Liver (tissue), 9 donors: Measurements from ENCODE around the gene NGLY1. TPM values are rescaled to one million over a fixed set of nuclear protein-coding genes. Genes with fewer than 3 reads are reported as not detected.
A peak's percentile ranks its signal among the peaks of the same experiment; 100 is the strongest.

ENCODE experiments used
- DNase-seq: peaks from one replicate; pipeline ENCODE4 v3.0.0-alpha.2; 2017; ENCODE audit warnings: low spot score
- H3K27ac ChIP-seq, 2 donors: one replicate each; pipeline ENCODE4 v1.7.0; 2013; ENCODE audit warnings: inconsistent platforms in 2 of 2, low read length in 2 of 2, control low read depth in 1 of 2, low read depth in 1 of 2, mild to moderate bottlenecking in 1 of 2
- H3K27me3 ChIP-seq, 4 donors: one replicate each; pipeline versions ENCODE4 v1.6.1 to v1.7.0; 2013; ENCODE audit warnings: low read length in 3 of 4, inconsistent platforms in 1 of 4, mild to moderate bottlenecking in 1 of 4, moderate library complexity in 1 of 4; ENCODE audit not compliant: control insufficient read depth in 4 of 4, insufficient read depth in 4 of 4
- H3K36me3 ChIP-seq, 4 donors: one replicate each; pipeline versions ENCODE4 v1.6.1 to v1.7.0; 2013; ENCODE audit warnings: low read length in 3 of 4, mild to moderate bottlenecking in 3 of 4, low read depth in 1 of 4, moderate library complexity in 1 of 4; ENCODE audit not compliant: control insufficient read depth in 4 of 4, insufficient read depth in 3 of 4
- H3K4me1 ChIP-seq, 4 donors: one replicate each; pipeline versions ENCODE4 v1.6.1 to v1.7.0; 2013; ENCODE audit warnings: low read length in 3 of 4, mild to moderate bottlenecking in 3 of 4, moderate library complexity in 1 of 4; ENCODE audit not compliant: control insufficient read depth in 4 of 4, insufficient read depth in 4 of 4
- H3K4me3 ChIP-seq, 3 donors: one replicate each; pipeline versions ENCODE4 v1.6.1 to v1.7.0; 2013; ENCODE audit warnings: low read length in 3 of 3, control low read depth in 1 of 3, low read depth in 1 of 3, mild to moderate bottlenecking in 1 of 3
- H3K9ac ChIP-seq, 2 donors: one replicate each; pipeline ENCODE4 v1.7.0; 2013; ENCODE audit warnings: low read length in 2 of 2, mild to moderate bottlenecking in 2 of 2, moderate library complexity in 2 of 2, control low read depth in 1 of 2, low read depth in 1 of 2
- H3K9me3 ChIP-seq, 4 donors: one replicate each; pipeline versions ENCODE4 v1.6.1 to v1.7.0; 2013; ENCODE audit warnings: low read length in 3 of 4; ENCODE audit not compliant: control insufficient read depth in 4 of 4
- EGR1 ChIP-seq, 2 donors: IDR thresholded peaks; 2 replicates each; pipeline ENCODE4 v1.6.1; 2016 to 2018; ENCODE audit warnings: antibody characterized with exemption in 2 of 2, low read depth in 2 of 2
- FOXA1 ChIP-seq: IDR thresholded peaks from 2 replicates; pipeline ENCODE4 v1.6.1; 2016; ENCODE audit warnings: antibody characterized with exemption
- FOXA2 ChIP-seq: IDR thresholded peaks from 2 replicates; pipeline ENCODE4 v1.6.1; 2016; ENCODE audit warnings: antibody characterized with exemption
- GABPA ChIP-seq, 2 donors: IDR thresholded peaks in 1 of 2; conservative IDR thresholded peaks in 1 of 2; 2 replicates each; pipeline ENCODE4 v1.6.1; 2016; ENCODE audit warnings: antibody characterized with exemption in 2 of 2, mild to moderate bottlenecking in 1 of 2, moderate library complexity in 1 of 2
- HNF4A ChIP-seq, 2 donors: conservative IDR thresholded peaks; 2 replicates each; pipeline ENCODE4 v1.6.1; 2016; ENCODE audit warnings: antibody characterized with exemption in 2 of 2, mild to moderate bottlenecking in 2 of 2
- HNF4G ChIP-seq: IDR thresholded peaks from 2 replicates; pipeline ENCODE4 v1.6.1; 2016; ENCODE audit warnings: antibody characterized with exemption
- JUND ChIP-seq, 2 donors: IDR thresholded peaks; 2 replicates each; pipeline ENCODE4 v1.6.1; 2016; ENCODE audit warnings: antibody characterized with exemption in 2 of 2
- NR2F2 ChIP-seq: IDR thresholded peaks from 2 replicates; pipeline ENCODE4 v1.6.1; 2016; ENCODE audit warnings: antibody characterized with exemption
- RAD21 ChIP-seq, 2 donors: IDR thresholded peaks; 2 replicates each; pipeline ENCODE4 v1.6.1; 2016; ENCODE audit warnings: antibody characterized with exemption in 2 of 2, mild to moderate bottlenecking in 2 of 2
- RXRA ChIP-seq, 2 donors: IDR thresholded peaks; 2 replicates each; pipeline ENCODE4 v1.6.1; 2017 to 2018; ENCODE audit warnings: antibody characterized with exemption in 2 of 2, mild to moderate bottlenecking in 1 of 2
- SP1 ChIP-seq: IDR thresholded peaks from 2 replicates; pipeline ENCODE4 v1.6.1; 2018; ENCODE audit warnings: antibody characterized with exemption, mild to moderate bottlenecking
- TAF1 ChIP-seq: conservative IDR thresholded peaks from 2 replicates; pipeline ENCODE4 v1.6.1; 2016; ENCODE audit warnings: antibody characterized with exemption, mild to moderate bottlenecking
- YY1 ChIP-seq: IDR thresholded peaks from 2 replicates; pipeline ENCODE4 v1.6.1; 2016; ENCODE audit warnings: antibody characterized with exemption, mild to moderate bottlenecking
- WGBS: extraction: QIAGEN DNeasy Blood & Tissue Kit; methylation state at CpG from one replicate; pipeline ENCODE4 v1.1.7; 2013; 5-methylcytosine and 5-hydroxymethylcytosine counted together
- polyA plus RNA-seq, 2 donors: library from polyadenylated mRNA; stranded (reverse) in 1 of 2; unstranded in 1 of 2; fragments of 200-250 nt in 1 of 2; fragments of >200 nt in 1 of 2; fragmentation: Nextera tagmentation in 1 of 2; extraction: Ambion mirVana in 1 of 2; gene quantifications; one replicate each; pipeline versions ENCODE4 v1.2.1 to v1.2.3, GENCODE V29; 2013 to 2015
- total RNA-seq, 2 donors: library from RNA; depleted of rRNA; stranded (reverse); fragments of >200 nt; gene quantifications; one replicate each; pipeline ENCODE4 v1.2.3, GENCODE V29; 2014
- TF ChIP-seq, protein P1 (sequence below): IDR thresholded peaks from 2 replicates; pipeline ENCODE4 v1.6.1; 2016; ENCODE audit warnings: antibody characterized with exemption
- TF ChIP-seq, protein P2 (sequence below): fragments of 150-350 bp; IDR thresholded peaks from 2 replicates; pipeline ENCODE4 v1.5.1; 2017; ENCODE audit warnings: improper control_type of control experiment, low read depth, low read length; ENCODE audit not compliant: missing input control
- TF ChIP-seq, protein P3 (sequence below): IDR thresholded peaks from 2 replicates; pipeline ENCODE4 v1.6.1; 2016; ENCODE audit warnings: antibody characterized with exemption
- TF ChIP-seq, protein P4 (sequence below): IDR thresholded peaks from 2 replicates; pipeline ENCODE4 v1.6.1; 2016; ENCODE audit warnings: antibody characterized with exemption, mild to moderate bottlenecking
- TF ChIP-seq, protein P5 (sequence below): IDR thresholded peaks from 2 replicates; pipeline ENCODE4 v1.6.1; 2016; ENCODE audit warnings: antibody characterized with exemption
- donor health status: healthy.
- donor health status: healthy.
- donor health status: healthy.
- donor health status: healthy.
- donor health status: healthy.

NGLY1 gene
- total and polyA plus RNA-seq, 4 donors: 13.3 to 31.5 (median 23.9) TPM

DNA sequence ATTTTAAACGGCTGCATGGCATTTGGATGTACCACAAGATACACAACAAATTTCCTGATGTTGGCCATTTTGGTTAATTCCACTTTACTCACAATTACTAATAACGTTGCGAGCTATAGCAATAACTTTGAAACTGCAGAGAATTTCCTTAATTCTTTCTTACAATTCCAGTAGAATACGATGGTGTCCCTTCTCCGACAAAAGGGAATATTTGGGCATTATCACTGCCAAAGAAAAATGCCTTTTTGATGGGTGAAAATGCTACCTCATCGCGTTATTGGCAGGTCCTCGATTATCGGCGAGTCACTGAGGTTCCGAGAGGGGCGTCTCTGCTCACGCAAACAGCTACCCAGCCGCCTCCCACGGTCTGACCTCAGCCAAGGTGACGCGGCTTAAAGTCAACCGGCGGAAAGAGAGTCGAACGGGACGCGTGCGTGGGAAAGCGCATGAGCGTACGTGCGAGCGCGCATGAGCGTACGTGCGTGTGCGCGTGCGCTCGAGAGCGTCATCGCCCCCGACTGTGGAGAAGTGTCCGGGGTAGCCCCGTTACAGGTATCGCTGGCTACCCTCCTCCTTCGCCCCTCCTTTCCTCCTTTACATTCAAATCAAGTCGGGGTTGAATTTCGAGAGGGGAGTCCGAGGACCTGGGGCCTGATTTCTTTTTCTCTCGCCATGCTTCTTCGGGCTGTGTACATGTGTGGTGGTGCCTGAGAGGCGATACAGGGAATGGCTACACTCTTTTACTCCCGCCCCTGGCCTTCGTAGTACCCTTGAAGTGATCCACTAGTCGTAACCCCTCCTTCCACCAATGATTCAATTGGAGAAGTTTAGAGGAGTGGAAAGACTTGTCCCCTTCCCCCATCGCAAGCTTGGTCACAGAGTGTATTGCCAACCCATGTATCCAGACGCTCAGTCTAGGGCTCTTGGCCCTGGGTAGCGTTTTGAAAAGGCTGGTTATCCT lies 6.6 kb upstream of the NGLY1 start, which contains the start of gene OXSM:
OXSM (plus strand) TSS at position 495 of the 961 bp plus-strand sequence. CDS start 931 bp downstream, outside the sequence.
- H3K4me1 ChIP-seq: peaks cover 0 to 18% (median 8%) of the 10 kb centered on the region in 4 donors
- no peaks in the 10 kb centered on the region for H3K27me3 ChIP-seq
- DNase-seq: peak; percentile 88
- H3K27ac ChIP-seq: peak within 1 kb of the TSS; percentile 86 to 91
- peak; percentile 60 for TF ChIP-seq SP1
- TF ChIP-seq, protein P1, sequence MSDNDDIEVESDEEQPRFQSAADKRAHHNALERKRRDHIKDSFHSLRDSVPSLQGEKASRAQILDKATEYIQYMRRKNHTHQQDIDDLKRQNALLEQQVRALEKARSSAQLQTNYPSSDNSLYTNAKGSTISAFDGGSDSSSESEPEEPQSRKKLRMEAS: peak; percentile 96
- TF ChIP-seq, protein P2, sequence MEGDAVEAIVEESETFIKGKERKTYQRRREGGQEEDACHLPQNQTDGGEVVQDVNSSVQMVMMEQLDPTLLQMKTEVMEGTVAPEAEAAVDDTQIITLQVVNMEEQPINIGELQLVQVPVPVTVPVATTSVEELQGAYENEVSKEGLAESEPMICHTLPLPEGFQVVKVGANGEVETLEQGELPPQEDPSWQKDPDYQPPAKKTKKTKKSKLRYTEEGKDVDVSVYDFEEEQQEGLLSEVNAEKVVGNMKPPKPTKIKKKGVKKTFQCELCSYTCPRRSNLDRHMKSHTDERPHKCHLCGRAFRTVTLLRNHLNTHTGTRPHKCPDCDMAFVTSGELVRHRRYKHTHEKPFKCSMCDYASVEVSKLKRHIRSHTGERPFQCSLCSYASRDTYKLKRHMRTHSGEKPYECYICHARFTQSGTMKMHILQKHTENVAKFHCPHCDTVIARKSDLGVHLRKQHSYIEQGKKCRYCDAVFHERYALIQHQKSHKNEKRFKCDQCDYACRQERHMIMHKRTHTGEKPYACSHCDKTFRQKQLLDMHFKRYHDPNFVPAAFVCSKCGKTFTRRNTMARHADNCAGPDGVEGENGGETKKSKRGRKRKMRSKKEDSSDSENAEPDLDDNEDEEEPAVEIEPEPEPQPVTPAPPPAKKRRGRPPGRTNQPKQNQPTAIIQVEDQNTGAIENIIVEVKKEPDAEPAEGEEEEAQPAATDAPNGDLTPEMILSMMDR: peak; percentile 16
- TF ChIP-seq, protein P3, sequence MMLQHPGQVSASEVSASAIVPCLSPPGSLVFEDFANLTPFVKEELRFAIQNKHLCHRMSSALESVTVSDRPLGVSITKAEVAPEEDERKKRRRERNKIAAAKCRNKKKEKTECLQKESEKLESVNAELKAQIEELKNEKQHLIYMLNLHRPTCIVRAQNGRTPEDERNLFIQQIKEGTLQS: peak; percentile 6
- no peak for TF ChIP-seq HNF4G
- peak; percentile 2 for TF ChIP-seq TAF1
- no peak for TF ChIP-seq RAD21 (IDR thresholded peaks at IDR 0.05)
- TF ChIP-seq NR2F2: peak; percentile 53
- peak; percentile 89 for TF ChIP-seq YY1
- peak; percentile 11 for TF ChIP-seq FOXA2
- TF ChIP-seq EGR1 (IDR thresholded peaks at IDR 0.05; ENCODE audit: low read depth in 2 of 2): peak in 1 of 2 donors; percentile 67
- TF ChIP-seq HNF4A (conservative IDR thresholded peaks at IDR 0.05): peak in 1 of 2 donors; percentile 51
- peak; percentile 54 for TF ChIP-seq FOXA1
- TF ChIP-seq, protein P4, sequence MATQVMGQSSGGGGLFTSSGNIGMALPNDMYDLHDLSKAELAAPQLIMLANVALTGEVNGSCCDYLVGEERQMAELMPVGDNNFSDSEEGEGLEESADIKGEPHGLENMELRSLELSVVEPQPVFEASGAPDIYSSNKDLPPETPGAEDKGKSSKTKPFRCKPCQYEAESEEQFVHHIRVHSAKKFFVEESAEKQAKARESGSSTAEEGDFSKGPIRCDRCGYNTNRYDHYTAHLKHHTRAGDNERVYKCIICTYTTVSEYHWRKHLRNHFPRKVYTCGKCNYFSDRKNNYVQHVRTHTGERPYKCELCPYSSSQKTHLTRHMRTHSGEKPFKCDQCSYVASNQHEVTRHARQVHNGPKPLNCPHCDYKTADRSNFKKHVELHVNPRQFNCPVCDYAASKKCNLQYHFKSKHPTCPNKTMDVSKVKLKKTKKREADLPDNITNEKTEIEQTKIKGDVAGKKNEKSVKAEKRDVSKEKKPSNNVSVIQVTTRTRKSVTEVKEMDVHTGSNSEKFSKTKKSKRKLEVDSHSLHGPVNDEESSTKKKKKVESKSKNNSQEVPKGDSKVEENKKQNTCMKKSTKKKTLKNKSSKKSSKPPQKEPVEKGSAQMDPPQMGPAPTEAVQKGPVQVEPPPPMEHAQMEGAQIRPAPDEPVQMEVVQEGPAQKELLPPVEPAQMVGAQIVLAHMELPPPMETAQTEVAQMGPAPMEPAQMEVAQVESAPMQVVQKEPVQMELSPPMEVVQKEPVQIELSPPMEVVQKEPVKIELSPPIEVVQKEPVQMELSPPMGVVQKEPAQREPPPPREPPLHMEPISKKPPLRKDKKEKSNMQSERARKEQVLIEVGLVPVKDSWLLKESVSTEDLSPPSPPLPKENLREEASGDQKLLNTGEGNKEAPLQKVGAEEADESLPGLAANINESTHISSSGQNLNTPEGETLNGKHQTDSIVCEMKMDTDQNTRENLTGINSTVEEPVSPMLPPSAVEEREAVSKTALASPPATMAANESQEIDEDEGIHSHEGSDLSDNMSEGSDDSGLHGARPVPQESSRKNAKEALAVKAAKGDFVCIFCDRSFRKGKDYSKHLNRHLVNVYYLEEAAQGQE: peak; percentile 86
- peak; percentile 92 for TF ChIP-seq RXRA (IDR thresholded peaks at IDR 0.05)
- TF ChIP-seq, protein P5, sequence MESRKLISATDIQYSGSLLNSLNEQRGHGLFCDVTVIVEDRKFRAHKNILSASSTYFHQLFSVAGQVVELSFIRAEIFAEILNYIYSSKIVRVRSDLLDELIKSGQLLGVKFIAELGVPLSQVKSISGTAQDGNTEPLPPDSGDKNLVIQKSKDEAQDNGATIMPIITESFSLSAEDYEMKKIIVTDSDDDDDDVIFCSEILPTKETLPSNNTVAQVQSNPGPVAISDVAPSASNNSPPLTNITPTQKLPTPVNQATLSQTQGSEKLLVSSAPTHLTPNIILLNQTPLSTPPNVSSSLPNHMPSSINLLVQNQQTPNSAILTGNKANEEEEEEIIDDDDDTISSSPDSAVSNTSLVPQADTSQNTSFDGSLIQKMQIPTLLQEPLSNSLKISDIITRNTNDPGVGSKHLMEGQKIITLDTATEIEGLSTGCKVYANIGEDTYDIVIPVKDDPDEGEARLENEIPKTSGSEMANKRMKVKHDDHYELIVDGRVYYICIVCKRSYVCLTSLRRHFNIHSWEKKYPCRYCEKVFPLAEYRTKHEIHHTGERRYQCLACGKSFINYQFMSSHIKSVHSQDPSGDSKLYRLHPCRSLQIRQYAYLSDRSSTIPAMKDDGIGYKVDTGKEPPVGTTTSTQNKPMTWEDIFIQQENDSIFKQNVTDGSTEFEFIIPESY: peak; percentile 72
- TF ChIP-seq GABPA (IDR thresholded peaks at IDR 0.05 in 1 of 2, conservative IDR thresholded peaks at IDR 0.05 in 1 of 2): peak in 1 of 2 donors; percentile 71
- TF ChIP-seq JUND (IDR thresholded peaks at IDR 0.05): peak; percentile 46 to 62
- under 1% methylated on average over 56 of the region's 56 CpGs for WGBS
- H3K9me3 ChIP-seq: no peaks in the 10 kb centered on the region
- H3K36me3 ChIP-seq: peaks cover 0 to 10% (median 4%) of the 10 kb centered on the region in 4 donors
- H3K4me3 ChIP-seq: peak within 1 kb of the TSS; percentile 54 to 86 (median 77)
- H3K9ac ChIP-seq: peak within 1 kb of the TSS; percentile 83 to 99
